ENCODE results near the gene CLTB.

The CLTB gene

DNA sequence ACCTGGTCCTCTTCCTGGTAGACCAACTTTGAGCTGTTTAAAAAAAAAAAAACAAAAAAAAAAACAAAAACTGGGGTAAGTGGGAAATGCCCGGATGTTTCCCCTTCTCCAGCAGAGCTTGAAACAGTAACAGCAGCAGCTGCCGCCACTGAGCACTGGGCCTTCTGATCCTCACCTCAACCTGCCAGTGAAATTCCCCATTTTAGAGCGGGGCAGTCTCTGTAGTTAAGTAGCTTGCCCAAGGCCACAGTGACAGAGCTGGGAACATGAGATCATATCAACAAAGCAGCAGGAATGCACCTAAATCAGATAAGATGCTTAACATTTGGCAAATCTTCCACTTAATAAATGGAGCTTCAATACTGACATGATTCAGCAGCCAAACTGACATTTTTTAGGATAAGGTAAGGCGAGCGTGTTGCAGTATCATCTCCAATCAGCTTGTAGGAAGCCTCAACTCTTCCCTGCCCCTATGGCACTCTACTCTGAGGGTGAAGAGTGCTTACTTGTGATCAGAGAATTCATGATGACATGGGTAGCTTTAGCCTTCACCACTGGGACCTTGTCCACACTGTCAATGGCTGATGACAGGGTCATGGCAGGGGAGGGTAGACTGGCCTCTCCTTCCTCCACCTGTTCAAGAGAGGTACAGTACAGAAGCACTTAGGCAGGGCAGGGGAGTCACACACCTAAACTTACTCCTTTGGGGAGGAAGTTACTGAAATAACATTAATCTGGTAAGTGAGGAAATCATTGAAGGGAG lies 64.0 kb downstream of the CLTB start:
- no peak for DNase-seq (ENCODE audit: low read depth)

GRCh38 chr5:176350416-176350815 lies 65.9 kb downstream of the CLTB start:
- no peak for DNase-seq (ENCODE audit: low read depth)

- no peak for DNase-seq (ENCODE audit: low read depth)
Observed at GRCh38 chr5:176342766-176343458, 73.4 kb downstream of the CLTB start.
